Activated CD4-positive, CD25-positive, alpha-beta regulatory T cell treated with anti-CD3 and anti-CD28 coated beads, Interleukin-2, amount 50 U/mL, for 16 hours (primary cell): ENCODE data around the gene GLYR1.

ENCODE experiments used
- DNase-seq: peaks from one replicate; pipeline ENCODE4 v3.0.0-alpha.2; 2020; ENCODE audit warnings: low read depth, low spot score

Gene GLYR1

GRCh38 chr16:4850211-4850610, 3.1 kb upstream of the GLYR1 start:
- no peak for DNase-seq

- DNase-seq, result peak; percentile 2
Measured at GRCh38 chr16:4847774-4848587, 893 bp upstream of the GLYR1 start.

GRCh38 chr16:4846503-4846900, 586 bp downstream of the GLYR1 start:
- DNase-seq, result no peak

- no peak for DNase-seq
Measured at GRCh38 chr16:4840984-4841383, 6.1 kb downstream of the GLYR1 start.

- no peak for DNase-seq
Measured at GRCh38 chr16:4839942-4840341, 7.1 kb downstream of the GLYR1 start.

- no peak for DNase-seq
Measured at GRCh38 chr16:4837733-4838501, 9.2 kb downstream of the GLYR1 start.

GRCh38 chr16:4836727-4837126, 10.4 kb downstream of the GLYR1 start:
- DNase-seq, result no peak

- no peak for DNase-seq
Measured at GRCh38 chr16:4833584-4833983, 13.5 kb downstream of the GLYR1 start.

GRCh38 chr16:4832698-4833343, 14.3 kb downstream of the GLYR1 start:
- no peak for DNase-seq

GRCh38 chr16:4831616-4832015, 15.5 kb downstream of the GLYR1 start:
- DNase-seq, result no peak

- no peak for DNase-seq
Measured at GRCh38 chr16:4830408-4830807, 16.7 kb downstream of the GLYR1 start.

GRCh38 chr16:4828567-4829321, 18.3 kb downstream of the GLYR1 start:
- DNase-seq, result no peak

GRCh38 chr16:4826980-4827379, 20.1 kb downstream of the GLYR1 start:
- DNase-seq, result no peak

- DNase-seq, result no peak
Measured at GRCh38 chr16:4826526-4826925, 20.6 kb downstream of the GLYR1 start.

GRCh38 chr16:4825196-4825595, 21.9 kb downstream of the GLYR1 start:
- DNase-seq, result no peak

- DNase-seq, result no peak
Measured at GRCh38 chr16:4820652-4821051, 26.4 kb downstream of the GLYR1 start.

- DNase-seq, result no peak
Measured at GRCh38 chr16:4814542-4815173, 32.4 kb downstream of the GLYR1 start.

- no peak for DNase-seq
Measured at GRCh38 chr16:4814046-4814445, 33.0 kb downstream of the GLYR1 start.

- DNase-seq, result no peak
Measured at GRCh38 chr16:4813251-4814003, 33.7 kb downstream of the GLYR1 start.

GRCh38 chr16:4811773-4812172, 35.3 kb downstream of the GLYR1 start:
- DNase-seq, result no peak

- DNase-seq, result no peak
Measured at GRCh38 chr16:4811242-4811641, 35.8 kb downstream of the GLYR1 start.
